Measurements from ENCODE around the gene TBPL1. TPM values are rescaled to one million over a fixed set of nuclear protein-coding genes. Genes with fewer than 3 reads are reported as not detected.
"Not testable (repeated sequence)": the region's sequence is repeated elsewhere in the genome, so short reads cannot be mapped to it uniquely, and the experiment has no call there.

TBPL1 gene
- total RNA-seq, 4 donors from 2014 or later = 4.8 to 10.0 (median 4.9) TPM; not detected in 1

DNA sequence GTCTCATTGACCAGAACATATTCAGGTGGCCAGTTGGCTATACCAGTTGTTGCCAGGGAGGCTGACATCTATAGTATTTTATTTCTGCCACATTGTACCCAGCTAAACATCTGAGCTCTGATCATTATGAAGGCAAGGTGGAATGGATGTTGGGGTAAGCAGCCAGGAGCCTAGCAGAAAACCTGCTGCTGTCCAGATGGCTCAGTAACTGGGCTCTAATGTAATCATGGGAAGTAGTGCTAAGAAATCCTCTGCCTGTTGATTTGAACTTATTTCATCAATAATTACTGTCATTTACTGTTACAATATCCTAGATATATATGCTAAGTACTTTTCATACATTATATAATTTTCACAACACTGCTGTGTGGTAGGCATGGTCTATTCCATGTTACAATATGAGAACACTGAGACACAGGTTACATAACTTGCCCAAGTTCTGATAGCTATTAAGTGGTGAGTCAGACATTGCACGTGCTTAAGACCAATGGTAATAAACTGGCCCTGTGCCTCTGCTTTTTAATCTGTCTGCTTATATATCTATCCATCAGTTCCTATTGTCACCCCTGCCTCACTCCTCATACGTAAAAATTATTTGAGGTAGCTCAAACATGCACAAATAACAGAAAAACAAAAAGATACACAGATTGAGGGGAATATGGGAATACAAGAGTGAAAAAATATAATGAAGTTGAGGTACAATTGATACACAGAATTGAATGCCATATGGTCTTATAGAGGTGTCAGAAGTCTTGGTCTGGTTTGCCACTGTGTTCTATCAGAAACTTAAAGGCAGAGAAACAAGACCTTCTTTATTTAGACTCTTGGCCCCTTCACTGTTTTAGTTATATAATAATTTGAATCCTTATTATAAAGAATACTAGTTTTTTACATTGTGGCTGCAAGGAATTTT is 25.2 kb downstream of the TBPL1 start:
- 51 to 54% methylated on average over 2 of the region's 2 CpGs for WGBS, 2 donors (ENCODE audit: low coverage in 1 of 2)
- no peaks in the 10 kb centered on the region for H3K9me3 ChIP-seq
- H3K27me3 ChIP-seq = no peaks in the 10 kb centered on the region
- no peak for DNase-seq
- H3K27ac ChIP-seq = no peak overlapping the region
- in situ Hi-C loops (cut with MboI; ENCODE audit: low pct_ligation_motif_present in 1 of 4, low pct_unique_long_range_greater_than_20kb in 1 of 4, low sequenced_read_pairs in 3 of 4) = loop anchor here in 3 of 4 donors (10.0 kb wide), 1 partner anchor 87 kb away; no protein-coding TSS in a partner anchor
- H3K36me3 ChIP-seq = peaks cover 0 to 16% (median 4%) of the 10 kb centered on the region in 4 donors
- intact Hi-C loops (cut with DNase I; ENCODE audit: low total_unique reads) = no loop called here
- TF ChIP-seq POLR2AphosphoS5 (IDR thresholded peaks at IDR 0.05) (no peak), EP300 (IDR thresholded peaks at IDR 0.05; ENCODE audit: low read depth) (no peak), POLR2A (IDR thresholded peaks at IDR 0.05) (no peak)
- TF ChIP-seq, protein P1, sequence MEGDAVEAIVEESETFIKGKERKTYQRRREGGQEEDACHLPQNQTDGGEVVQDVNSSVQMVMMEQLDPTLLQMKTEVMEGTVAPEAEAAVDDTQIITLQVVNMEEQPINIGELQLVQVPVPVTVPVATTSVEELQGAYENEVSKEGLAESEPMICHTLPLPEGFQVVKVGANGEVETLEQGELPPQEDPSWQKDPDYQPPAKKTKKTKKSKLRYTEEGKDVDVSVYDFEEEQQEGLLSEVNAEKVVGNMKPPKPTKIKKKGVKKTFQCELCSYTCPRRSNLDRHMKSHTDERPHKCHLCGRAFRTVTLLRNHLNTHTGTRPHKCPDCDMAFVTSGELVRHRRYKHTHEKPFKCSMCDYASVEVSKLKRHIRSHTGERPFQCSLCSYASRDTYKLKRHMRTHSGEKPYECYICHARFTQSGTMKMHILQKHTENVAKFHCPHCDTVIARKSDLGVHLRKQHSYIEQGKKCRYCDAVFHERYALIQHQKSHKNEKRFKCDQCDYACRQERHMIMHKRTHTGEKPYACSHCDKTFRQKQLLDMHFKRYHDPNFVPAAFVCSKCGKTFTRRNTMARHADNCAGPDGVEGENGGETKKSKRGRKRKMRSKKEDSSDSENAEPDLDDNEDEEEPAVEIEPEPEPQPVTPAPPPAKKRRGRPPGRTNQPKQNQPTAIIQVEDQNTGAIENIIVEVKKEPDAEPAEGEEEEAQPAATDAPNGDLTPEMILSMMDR (IDR thresholded peaks at IDR 0.05) = no peak
- peaks cover 5 to 17% (median 12%) of the 10 kb centered on the region in 4 donors for H3K4me1 ChIP-seq
- no peak overlapping the region for H3K4me3 ChIP-seq

DNA sequence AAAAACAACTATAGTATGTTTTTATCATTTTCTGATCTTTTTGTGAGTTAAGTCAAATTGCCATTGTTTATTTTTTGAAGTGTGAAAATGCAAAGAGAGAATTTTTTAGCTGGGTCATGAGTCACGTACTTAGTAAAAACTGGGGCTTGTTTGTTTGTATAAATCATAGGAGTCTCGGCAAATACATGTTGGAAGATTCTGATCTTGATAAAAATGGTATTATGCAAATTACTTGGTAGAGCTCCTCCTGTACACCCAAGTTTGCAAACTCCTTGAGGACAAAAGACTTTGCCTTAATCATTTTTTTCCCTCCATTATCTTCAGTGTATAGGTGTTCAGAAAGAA is 25.8 kb downstream of the TBPL1 start:
- TF ChIP-seq POLR2A (IDR thresholded peaks at IDR 0.05) = no peak
- TF ChIP-seq EP300 (IDR thresholded peaks at IDR 0.05; ENCODE audit: low read depth) = no peak
- no peak for TF ChIP-seq POLR2AphosphoS5 (IDR thresholded peaks at IDR 0.05)
- TF ChIP-seq, protein P1 (IDR thresholded peaks at IDR 0.05) = no peak
- Histone ChIP-seq H3K36me3 (peaks cover 0 to 22% (median 4%) of the 10 kb centered on the region in 4 donors), H3K27ac (no peak overlapping the region), H3K9me3 (no peaks in the 10 kb centered on the region), H3K27me3 (no peaks in the 10 kb centered on the region), H3K4me1 (peaks cover 5 to 16% (median 10%) of the 10 kb centered on the region in 4 donors), H3K4me3 (no peak overlapping the region)
- no peak for DNase-seq
- in situ Hi-C loops (cut with MboI; ENCODE audit: low pct_ligation_motif_present in 1 of 4, low pct_unique_long_range_greater_than_20kb in 1 of 4, low sequenced_read_pairs in 3 of 4) (loop anchor here in 3 of 4 donors (10.0 kb wide), 1 partner anchor 86 kb away; no protein-coding TSS in a partner anchor), intact Hi-C loops (cut with DNase I; ENCODE audit: low total_unique reads) (no loop called here)
- whole genome bisulfite sequencing, 2 donors (ENCODE audit: low coverage in 1 of 2) = 52 to 56% methylated on average over 2 of the region's 2 CpGs

DNA sequence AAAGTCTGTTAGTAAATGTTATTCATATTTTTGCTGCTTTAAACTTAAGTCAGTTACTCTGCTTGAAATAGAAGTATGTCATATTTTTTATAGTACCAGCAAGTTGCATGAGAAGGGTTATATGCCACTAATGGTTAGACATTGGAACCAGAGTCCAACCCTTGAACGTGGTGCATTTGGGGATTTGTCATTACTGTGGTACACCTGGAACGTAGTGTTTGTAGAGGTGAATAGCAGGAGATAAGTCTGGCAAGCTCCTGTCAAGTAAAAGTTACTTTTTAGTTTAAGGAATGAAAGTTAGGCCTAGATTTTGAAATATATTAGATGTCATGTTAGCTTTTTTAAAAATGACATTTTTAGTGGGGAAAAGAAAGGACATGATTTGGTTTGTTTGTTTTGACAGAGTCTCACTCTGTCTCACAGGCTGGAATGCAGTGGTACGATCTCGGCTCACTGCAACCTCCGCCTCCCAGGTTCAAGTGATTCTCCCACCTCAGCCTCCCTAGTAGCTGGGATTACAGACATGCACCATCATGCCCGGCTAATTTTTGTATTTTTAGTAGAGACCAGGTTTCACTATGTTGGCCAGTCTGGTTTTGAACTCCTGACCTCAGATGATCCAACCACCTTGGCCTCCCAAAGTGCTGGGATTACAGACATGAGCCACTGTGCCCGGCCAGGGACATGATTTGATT is 26.4 kb downstream of the TBPL1 start:
- H3K9me3 ChIP-seq; H3K4me3 ChIP-seq; intact Hi-C loops (cut with DNase I; ENCODE audit: low total_unique reads); H3K27ac ChIP-seq; H3K27me3 ChIP-seq: not testable (repeated sequence)
- 53 to 82% methylated on average over 3 to 7 of the region's 7 CpGs for WGBS, 2 donors (ENCODE audit: low coverage in 1 of 2)
- peaks cover 0 to 27% (median 4%) of the 10 kb centered on the region in 4 donors for H3K36me3 ChIP-seq
- peak; percentile 14 for DNase-seq
- H3K4me1 ChIP-seq = peaks cover 5 to 16% (median 10%) of the 10 kb centered on the region in 4 donors
- in situ Hi-C loops (cut with MboI; ENCODE audit: low pct_ligation_motif_present in 1 of 4, low pct_unique_long_range_greater_than_20kb in 1 of 4, low sequenced_read_pairs in 3 of 4) = loop anchor here in 3 of 4 donors (10.0 kb wide), 1 partner anchor 85 kb away; no protein-coding TSS in a partner anchor

DNA sequence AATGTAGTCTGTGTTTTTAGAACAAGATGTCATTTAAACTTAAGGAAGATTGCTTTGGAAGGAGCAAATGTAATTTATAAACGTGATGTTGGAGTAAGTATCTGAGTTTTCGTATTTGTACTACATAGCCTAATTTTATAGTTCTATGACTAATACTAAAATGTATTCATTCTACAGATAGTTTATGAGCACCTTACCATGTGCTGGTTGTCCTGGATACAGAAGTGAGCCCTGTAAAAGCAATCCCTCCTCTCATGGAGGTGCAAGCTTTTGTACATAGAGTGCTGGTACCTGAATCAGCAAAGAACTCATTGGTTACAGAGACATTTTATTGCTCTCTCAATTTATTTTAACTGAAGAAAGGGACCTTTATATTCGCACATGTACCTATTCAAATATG is 27.1 kb downstream of the TBPL1 start:
- no peak for DNase-seq
- peaks cover 5 to 16% (median 10%) of the 10 kb centered on the region in 4 donors for H3K4me1 ChIP-seq
- H3K4me3 ChIP-seq = no peak overlapping the region
- no peaks in the 10 kb centered on the region for H3K9me3 ChIP-seq
- TF ChIP-seq POLR2AphosphoS5 (IDR thresholded peaks at IDR 0.05) (no peak), EP300 (IDR thresholded peaks at IDR 0.05; ENCODE audit: low read depth) (no peak), POLR2A (IDR thresholded peaks at IDR 0.05) (no peak)
- TF ChIP-seq, protein P1 (IDR thresholded peaks at IDR 0.05) = no peak
- intact Hi-C loops (cut with DNase I; ENCODE audit: low total_unique reads) = no loop called here
- peaks cover 0 to 33% (median 4%) of the 10 kb centered on the region in 4 donors for H3K36me3 ChIP-seq
- whole genome bisulfite sequencing, 2 donors (ENCODE audit: low coverage in 1 of 2) = 87 to 88% methylated on average over 3 of the region's 3 CpGs
- H3K27ac ChIP-seq = no peak overlapping the region
- in situ Hi-C loops (cut with MboI; ENCODE audit: low pct_ligation_motif_present in 1 of 4, low pct_unique_long_range_greater_than_20kb in 1 of 4, low sequenced_read_pairs in 3 of 4) = no loop called here
- H3K27me3 ChIP-seq = no peaks in the 10 kb centered on the region

All from transverse colon (tissue), 4 donors.